Stimulated activated CD8-positive, alpha-beta memory T cell treated with anti-CD3 and anti-CD28 coated beads, Interleukin-7, amount 100 ng/mL, for 4 hours (primary cell): ENCODE measurements around the gene USP46.

Experiments used
- DNase-seq, 2 donors: peaks; one replicate each; pipeline ENCODE4 v3.0.0-alpha.2; 2020; ENCODE audit warnings: low read depth in 2 of 2

Gene USP46

DNA sequence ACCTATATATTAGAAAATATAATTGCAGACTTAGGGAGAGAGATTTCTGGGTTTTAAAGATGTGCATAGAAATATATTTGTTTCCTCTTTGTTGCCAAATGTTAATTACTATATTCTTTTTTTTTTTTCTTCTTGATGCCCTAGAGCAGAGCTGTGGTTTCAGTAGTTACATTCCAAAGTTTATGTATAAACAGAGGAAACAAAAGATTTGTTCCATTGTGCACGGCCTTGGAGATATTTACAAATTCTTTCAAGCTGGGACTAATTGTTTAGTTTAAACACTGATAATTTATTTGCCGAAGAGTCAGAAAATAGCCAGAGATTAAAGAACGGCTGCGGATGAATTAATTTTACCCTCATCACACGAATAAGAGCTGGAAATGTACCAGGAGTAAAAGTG, 85.1 kb downstream of the USP46 start:
- no peak for DNase-seq

- DNase-seq: no peak
Measured at GRCh38 chr4:52573551-52573950, 85.5 kb downstream of the USP46 start.

- no peak for DNase-seq
Measured at GRCh38 chr4:52572936-52573485, 86.1 kb downstream of the USP46 start.

DNA sequence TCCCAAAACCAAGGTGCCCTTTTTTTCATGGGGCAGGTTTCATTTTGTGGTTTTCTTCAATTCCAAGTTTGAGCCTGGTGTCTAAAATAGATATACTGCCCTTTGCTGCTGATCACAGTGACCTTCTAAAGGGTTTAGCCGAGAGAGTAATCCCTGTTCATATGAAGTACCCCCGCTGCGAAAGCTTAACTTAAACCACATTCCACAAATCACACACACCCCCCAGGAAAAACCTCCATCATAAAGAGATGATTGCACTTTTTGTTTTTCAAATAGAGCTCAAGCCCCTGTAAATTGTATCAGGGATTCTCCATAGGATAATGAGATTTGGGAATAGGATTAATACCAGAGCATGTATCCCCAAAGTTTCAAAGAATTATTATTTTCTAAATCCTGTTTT, 90.8 kb downstream of the USP46 start:
- DNase-seq: no peak

DNA sequence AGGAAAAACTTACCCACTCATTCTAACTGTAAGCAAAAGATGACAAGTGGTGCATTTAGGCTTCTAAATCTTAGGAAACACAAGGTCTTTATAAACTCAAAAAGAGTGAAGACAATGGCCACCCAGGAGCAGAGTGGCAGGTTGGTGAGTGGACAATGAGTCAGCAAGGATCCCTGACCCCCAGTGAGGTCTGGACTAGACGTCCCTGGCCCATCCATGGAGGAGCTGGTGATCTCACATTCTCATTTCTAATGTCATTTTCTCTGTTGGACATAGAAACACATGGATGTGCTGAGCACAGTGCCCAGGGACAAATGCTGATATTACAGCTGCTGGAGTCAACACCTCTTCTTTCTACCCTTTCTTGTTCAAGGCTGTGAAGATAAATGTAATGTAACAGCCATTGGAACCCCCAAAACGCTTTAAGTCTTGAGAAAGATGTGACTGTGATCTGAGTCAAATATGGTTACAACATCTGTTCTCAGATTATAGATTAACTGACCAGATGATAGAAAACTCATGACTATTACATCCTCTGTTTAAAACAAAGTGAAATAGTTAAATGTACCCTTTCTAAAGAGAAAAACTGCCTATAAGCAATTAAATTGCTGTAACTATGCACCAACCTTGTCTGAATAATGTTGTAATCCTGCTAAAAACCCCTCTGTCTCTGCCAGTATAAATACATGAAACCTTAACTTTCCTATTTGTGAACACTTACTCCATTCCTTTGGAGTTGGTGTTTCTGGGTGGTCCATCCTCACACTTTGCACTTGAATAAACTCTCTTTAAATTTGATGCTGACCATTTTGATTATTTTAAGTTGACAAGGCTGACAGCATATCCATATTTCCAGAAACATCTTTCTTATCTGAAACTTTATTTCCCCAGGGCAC, 92.7 kb downstream of the USP46 start:
- no peak for DNase-seq

DNA sequence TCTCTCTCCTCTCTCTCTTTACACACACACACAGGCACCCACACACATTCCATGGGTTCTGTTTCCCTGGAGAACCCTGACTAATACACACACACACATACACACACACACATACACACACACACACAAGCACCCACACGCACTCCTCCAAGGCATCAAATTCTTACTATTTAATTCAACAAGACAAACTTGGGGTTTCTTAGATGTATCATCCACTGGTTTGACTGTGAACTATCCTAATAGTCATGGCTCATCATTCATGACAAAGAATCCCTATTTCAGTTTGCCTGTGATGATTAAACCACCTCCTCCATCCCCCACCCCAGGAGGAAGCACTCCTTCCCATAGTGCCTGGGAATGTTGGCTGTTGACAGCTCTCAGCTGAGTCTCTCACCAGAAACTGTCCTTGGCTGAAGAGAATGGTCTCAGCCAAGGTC, 98.2 kb downstream of the USP46 start:
- DNase-seq: no peak

DNA sequence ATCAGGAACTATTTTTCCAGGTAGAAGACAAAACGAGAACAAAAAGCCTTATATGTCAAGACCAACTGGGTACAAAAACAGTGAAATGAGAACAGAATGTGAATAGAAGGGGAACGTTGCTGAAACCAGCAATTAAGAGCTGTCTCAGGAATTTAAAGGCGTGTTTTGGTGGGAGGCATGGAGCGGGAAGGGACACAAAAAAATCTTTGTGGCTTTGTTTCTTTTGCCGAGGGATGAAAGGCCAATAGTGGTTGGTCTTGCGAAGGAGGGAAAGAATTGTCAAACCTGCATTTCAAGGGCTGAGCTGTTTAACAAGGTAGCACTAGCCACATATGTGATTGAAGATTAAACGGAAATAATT, 103.8 kb downstream of the USP46 start:
- no peak for DNase-seq

GRCh38 chr4:52554612-52555355, 104.3 kb downstream of the USP46 start:
- no peak for DNase-seq

DNA sequence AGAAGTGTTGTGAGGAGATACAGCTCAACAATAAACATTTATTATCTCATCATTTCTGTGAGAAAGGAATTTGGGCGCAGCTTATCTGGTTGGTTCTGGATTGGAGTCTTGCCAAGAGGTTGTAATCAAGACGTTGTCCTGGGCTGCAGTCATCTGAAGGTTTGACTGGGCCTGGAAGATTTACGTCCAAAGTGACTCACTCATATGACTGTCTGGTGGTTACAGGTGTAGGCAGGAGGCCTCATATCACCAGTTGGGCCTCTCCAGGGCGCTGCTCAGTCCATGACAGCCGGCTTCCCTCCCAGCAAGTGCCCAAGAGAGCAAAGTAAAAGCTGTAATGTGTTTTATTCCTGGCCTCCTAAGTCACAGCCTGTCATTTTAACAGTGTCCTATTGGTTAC, 106.3 kb downstream of the USP46 start:
- no peak for DNase-seq

DNA sequence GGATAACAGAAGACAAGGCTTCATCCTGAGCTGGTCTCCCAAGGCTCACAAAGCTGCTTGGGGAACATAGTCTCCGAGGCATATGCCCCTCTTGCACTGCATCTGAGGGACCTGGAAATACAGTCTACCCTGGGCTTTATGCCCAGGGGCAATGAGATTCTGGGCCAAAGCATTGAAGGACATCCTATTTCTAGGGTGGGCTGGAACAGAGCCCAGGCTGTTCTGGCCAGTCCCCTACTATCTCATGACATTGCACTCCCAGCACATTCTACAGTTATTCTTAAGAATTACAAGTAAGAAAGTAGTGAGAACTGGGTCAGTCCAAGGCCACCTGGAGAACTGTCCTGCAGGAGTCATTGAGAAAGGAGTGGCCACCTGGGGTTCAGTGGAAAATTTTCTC, 107.6 kb downstream of the USP46 start:
- no peak for DNase-seq

GRCh38 chr4:52550186-52550585, 108.9 kb downstream of the USP46 start:
- no peak for DNase-seq

DNA sequence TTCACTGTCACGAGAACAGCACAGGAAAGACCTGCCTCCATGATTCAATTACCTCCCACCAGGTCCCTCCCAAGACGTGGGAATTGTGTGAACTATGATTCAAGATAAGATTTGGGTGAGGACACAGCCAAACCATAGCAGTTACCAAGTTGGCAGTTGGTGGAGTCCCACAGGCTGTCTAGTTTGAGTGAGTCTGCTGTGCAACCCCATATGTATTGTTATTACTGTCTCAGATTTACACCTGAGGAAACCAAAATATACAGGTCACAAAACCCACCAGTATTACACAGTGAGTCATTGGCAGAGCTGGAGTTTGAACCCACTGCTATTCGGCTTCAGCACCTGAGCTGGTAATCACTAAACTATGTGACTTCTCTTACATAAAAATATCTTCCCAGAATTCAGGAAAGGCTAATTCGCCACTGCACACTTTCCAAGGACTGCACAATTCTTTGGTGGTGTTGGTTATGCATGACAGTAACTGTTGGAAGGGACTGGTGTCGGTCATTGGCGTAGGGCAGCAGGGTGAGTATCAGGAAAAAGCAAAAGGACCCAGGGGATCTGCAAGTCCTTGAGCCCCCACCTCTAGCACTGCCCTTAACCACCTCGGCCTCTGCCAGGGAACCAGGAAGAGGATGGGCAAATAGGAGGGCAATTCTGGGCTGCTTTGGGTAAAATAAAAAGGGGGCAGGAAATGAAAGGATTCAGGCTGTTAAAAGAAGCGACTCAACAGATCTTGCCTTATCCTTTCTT, 110.1 kb downstream of the USP46 start:
- no peak for DNase-seq

- DNase-seq: no peak
Measured at GRCh38 chr4:52546449-52546848, 112.7 kb downstream of the USP46 start.

DNA sequence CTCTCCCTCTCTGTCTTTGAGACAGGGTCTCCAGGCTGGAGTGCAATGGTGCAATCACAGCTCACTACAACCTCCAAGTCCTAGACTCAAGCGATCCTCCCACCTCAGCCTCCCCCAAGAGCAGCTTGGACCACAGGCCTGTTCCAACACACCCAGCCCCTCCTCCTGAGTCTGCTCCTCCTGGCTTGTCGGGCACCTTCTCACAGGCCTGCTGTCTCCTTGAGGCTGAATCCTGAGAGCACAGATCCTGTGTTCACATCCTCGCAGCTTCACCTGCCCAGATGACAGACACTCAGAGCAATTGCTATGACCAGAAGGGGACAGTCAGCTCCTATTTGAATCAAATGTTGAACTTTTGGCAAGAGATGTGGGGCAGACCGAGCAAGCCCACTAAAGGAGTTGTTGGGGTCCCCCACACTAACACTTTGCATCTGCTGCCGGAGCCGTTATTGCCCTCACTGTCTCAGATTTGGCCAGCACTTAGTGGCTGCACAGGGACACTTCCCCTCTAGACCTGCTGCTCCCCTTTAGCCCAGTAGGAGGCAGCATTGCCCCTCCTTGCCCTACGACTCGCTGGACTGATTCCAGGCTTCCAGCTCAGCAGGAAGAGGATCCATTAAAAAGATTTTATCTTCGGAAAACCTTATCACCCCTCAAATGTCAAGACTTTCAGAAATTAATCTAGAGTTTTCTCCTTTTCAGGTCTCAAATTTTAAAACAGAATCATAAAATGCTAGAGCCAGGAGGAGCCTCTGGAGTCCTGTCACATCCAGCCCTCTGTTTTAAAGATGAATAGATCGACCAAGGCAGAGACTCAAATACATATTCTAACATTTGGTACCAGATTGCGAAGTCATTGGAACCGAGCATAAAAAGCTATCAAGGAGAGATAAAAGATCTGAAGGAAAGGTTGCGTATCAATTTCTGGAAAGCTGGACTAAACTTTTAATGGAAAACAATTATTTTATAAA, 113.7 kb downstream of the USP46 start:
- DNase-seq: peak; percentile 4 to 21
